Raji (cell line): ENCODE measurements around the gene STK38.

Experiments used
- POLR2A ChIP-seq: IDR thresholded peaks from 2 replicates; pipeline ENCODE4 v1.6.1; 2011; ENCODE audit warnings: low read depth, low read length, control low read depth; ENCODE audit not compliant: insufficient read depth

The STK38 gene

GRCh38 chr6:36544228-36544627 is 3.1 kb downstream of the STK38 start:
- TF ChIP-seq POLR2A, result no peak

DNA sequence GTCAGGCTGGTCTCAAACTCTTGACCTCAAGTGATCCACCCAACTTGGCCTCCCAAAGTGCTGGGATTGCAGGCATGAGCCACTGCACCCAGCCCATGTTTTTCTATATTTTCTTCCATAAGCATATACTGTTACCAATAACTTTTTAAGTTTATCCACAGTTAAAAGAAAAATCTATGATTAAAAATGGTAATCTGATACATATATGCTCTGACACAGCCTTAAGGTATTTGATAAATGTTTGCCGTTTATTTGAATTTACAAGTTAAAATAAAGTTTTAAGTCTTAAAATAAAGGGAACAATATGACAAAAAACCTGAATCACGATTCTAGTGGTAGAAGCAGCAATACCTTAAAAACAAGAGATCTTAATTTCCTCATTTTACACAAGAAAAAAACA is 5.2 kb downstream of the STK38 start:
- TF ChIP-seq POLR2A, result no peak

GRCh38 chr6:36539814-36540568 is 7.3 kb downstream of the STK38 start:
- no peak for TF ChIP-seq POLR2A

DNA sequence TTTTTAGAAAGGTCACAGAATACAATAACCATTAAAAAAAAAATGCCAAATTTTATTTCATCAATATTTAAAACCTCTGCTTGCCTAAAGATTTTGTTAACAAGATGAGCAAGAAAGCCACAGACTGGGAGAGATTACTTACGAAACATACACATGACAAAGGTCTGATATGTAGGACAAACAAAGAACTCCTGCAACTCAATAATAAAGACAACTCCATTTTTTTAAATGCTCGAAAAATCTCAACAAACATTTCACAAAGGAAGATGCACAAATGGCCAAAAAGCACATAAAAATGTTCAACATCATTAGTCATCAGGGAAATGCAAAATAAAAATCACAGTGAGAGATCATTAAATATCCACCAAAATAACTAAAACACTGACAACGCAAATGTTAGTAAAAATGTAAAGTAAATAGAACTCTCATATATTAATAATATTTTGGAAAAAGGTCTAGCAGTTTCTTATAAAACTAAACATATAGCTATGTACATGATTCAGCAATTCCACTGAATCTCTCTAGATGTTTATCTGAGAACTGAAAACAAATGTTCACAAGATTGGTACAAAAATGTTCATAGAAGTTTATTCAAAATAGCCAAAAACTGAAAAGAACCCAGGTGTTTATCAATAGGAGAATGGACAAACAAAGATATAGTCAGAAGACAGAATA is 10.3 kb downstream of the STK38 start:
- no peak for TF ChIP-seq POLR2A

GRCh38 chr6:36533321-36533720 is 14.0 kb downstream of the STK38 start:
- no peak for TF ChIP-seq POLR2A

DNA sequence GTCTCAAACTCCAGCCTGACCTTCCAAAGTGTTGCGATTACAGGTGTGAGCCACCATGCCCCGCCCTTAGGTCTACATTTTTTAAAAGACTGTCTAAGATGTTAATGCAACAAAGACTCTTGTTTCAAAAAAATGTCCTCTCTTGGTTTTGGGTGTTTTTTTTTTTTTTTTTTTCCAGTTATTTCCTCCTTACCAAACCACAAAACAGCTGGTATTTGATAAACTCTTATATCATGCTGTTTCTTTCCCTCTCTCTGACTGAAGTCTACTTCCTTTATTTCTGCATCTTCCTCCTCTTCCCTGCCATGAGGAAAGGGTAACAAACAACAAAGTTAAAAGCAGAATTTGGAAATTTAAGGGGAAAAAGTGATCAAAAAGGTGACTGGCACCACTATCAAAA is 21.2 kb downstream of the STK38 start:
- TF ChIP-seq POLR2A, result no peak

GRCh38 chr6:36525346-36525745 is 21.9 kb downstream of the STK38 start:
- no peak for TF ChIP-seq POLR2A

DNA sequence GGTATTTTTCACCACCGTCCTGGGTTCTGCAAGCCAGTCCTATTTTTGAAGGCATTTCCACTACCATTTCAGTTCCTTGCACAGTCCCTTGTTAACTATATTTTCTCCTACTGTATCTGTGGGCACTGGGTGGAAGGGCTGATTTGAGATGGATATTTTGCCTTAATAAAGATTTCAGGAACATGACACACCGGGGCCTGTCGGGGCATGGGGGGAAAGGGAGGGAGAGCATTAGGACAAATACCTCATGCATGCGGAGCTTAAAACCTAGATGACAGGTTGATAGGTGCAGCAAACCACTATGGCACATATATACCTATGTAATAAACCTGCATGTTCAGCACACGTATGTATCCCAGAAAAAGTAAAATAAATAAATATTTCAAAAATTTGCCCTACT is 22.4 kb downstream of the STK38 start:
- no peak for TF ChIP-seq POLR2A

- TF ChIP-seq POLR2A, result no peak
Measured at GRCh38 chr6:36523936-36524499, 23.3 kb downstream of the STK38 start.

GRCh38 chr6:36523451-36523850 is 23.8 kb downstream of the STK38 start:
- no peak for TF ChIP-seq POLR2A

- no peak for TF ChIP-seq POLR2A
Measured at GRCh38 chr6:36519352-36519751, 27.9 kb downstream of the STK38 start.

- TF ChIP-seq POLR2A, result no peak
Measured at GRCh38 chr6:36517408-36517807, 29.9 kb downstream of the STK38 start.

GRCh38 chr6:36516988-36517387 is 30.3 kb downstream of the STK38 start:
- no peak for TF ChIP-seq POLR2A

DNA sequence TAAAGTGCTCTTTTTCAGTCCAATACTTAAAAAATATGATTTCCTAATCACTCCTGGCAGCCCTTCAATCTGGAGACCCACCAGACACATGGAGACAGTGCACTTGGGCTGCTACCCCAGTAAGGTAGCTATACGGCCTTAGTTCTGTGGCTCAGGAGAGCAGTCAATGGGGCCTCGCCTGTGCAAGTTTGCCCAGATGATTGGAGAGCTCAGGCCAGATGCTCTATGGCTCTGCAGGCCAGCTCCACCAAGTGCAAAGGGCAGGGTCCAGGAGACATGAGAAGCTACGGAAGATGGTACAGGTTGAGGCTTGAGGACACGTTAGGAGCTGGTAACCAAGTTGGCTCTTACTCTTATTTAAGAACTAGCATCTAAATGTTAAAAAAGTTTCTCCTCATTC is 30.7 kb downstream of the STK38 start:
- no peak for TF ChIP-seq POLR2A

- TF ChIP-seq POLR2A, result no peak
Measured at GRCh38 chr6:36515844-36516243, 31.4 kb downstream of the STK38 start.
